LNCAP (cell line): ENCODE measurements around the gene KLF11.

ENCODE experiments used
- TF ChIP-seq, protein P1 (sequence below): fragments of 450-650 bp; IDR thresholded peaks from 2 replicates; pipeline ENCODE4 v1.5.1; 2017; ENCODE audit warnings: mild to moderate bottlenecking

The KLF11 gene

DNA sequence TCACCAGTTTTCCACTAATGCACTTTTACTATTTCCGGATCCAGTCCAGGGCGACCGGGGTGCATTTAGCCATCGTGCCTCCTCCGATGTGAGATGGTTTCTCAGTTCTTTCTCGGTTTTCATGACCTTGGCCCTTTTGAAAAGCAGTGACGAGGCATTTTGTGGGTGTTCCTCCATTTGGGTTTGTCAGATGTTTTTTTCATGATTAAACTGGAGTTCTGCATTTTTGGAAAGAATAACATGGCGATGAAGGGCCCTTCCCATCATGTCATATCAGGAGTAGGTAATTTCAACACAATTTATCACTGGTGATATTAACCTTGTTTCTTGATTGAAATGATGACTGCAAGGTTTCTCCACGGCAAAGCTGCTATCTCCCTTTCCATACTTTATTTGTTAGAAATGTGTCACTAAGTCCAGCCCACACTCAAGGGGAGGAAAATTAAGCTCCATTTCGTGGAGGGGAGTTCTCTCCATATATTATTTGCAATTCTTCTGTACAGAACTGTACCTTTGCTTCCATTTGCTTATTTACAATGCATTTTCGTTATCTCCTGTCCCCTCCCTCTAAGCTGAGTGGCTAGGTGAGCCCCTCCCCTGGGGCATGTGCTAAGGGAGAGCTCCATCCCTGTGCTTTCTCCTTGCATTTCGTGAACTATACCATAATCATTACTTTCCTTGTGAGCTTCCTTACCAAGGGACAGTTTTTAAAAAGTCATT, 8.9 kb upstream of the KLF11 start:
- TF ChIP-seq, protein P1, sequence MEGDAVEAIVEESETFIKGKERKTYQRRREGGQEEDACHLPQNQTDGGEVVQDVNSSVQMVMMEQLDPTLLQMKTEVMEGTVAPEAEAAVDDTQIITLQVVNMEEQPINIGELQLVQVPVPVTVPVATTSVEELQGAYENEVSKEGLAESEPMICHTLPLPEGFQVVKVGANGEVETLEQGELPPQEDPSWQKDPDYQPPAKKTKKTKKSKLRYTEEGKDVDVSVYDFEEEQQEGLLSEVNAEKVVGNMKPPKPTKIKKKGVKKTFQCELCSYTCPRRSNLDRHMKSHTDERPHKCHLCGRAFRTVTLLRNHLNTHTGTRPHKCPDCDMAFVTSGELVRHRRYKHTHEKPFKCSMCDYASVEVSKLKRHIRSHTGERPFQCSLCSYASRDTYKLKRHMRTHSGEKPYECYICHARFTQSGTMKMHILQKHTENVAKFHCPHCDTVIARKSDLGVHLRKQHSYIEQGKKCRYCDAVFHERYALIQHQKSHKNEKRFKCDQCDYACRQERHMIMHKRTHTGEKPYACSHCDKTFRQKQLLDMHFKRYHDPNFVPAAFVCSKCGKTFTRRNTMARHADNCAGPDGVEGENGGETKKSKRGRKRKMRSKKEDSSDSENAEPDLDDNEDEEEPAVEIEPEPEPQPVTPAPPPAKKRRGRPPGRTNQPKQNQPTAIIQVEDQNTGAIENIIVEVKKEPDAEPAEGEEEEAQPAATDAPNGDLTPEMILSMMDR, result no peak

DNA sequence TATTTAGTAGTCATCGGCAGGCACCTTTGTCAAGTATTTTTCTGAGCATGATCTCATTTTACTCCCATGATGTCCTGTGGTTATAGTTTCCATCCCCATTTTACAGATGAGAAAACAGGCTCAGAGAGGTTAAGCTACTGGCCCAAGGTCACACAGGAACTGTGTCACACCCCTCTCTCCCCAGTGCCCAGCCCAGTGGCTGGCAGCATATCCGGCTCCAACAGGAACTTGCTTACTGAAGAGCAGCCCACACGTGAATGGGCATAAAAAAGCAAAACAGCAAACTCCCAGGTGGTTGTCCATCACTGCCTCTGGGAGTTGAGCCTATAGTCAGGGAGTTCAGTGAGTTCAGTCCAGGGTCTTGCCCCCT, 8.3 kb upstream of the KLF11 start:
- TF ChIP-seq, protein P1, result no peak

DNA sequence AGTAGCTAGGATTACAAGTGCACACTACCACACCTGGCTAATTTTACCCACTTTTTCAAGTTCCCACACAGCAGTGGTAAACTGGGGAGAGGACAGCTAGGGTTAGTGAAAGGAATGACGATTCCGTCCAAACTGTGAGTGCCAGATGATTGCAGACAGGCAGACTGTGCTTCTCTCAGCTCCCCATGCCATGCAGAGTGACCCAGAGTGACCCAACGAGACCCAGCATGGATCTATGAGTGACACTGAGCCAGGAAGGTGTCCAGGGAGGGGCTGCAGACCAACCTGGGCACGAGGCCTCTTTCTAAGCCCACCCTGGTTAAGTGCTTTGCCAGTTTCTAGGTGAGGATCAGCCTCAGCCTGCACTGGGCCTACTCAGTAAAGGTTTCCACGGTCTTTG, 7.7 kb upstream of the KLF11 start:
- TF ChIP-seq, protein P1, result no peak

DNA sequence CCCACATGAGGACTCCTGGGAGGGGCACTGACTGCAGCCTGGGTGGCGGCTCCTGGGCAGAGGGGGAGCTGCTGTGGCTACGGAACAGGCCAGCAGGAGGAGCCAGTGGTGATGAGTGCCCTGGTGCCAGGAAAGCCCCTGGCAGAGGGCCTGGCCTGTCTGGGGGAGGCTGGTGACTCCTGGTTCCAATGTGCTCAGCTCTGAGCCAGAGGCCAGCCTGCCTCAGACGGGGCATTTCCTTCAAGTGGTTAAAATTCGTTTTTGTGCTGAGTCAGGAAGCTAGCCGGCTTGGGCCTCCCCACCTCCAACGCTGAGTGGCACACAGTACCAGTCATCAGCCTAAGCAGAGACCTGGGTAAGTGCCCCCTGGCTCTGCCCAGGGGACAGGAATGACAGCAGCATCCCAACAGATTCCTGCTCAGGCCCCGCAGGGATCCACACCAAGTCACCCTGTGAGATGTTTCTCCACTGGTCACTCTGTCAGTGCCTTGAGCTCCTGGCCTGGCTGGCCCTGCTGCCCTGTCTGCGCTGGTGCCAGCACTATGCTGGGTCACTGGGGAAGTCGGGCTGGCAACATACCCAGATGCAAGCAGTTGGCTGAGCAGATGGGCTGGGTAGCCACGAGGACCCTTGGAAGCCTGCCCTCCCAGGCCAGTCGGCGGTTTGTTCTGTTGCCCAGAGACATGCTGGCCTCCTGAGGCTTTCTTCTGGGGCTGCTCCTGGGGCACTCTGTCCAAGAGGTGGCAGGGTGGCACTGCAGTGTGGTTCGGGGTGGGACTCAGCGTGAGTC, 7.1 kb upstream of the KLF11 start:
- TF ChIP-seq, protein P1, result peak; percentile 41; the same call in 1 of the 2 replicates

DNA sequence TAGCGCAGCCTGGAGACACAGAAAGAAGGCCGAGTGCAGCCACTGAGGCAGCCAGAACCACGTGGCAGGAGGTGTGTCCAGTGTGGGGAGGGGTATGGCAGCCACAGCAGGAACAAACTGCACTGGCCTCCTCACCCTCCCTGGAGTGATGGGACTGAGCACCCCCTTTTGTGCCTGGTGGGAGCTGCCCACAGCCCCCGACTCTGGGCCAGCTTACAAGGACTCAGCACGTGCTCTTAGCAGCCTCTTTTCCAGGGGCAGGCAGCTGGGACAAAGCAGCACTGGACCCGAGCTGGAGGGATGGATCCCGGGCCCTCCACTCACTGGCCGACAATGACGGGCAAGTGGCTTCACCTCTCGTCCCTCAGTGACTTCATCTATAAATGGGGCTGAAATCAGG, 5.2 kb upstream of the KLF11 start:
- TF ChIP-seq, protein P1, result no peak

DNA sequence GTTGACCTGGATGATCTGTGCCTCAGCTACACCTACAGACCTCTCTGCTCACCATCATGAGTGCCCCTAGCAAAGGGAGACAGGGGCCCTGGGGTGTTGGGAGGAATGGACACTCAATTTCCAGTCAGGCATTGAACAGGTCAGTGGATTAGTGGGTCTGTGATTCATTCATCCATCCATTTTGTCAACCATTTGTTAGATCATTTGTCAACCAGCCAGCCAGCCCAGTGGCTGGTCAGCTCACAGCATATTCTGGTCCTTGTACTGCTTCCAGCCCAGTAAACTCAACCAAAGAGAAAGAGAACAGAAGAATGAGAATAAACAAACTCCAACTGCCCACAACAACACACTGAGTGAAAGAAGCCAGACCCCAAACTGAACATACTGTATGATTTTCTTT, 4.6 kb upstream of the KLF11 start:
- TF ChIP-seq, protein P1, result no peak

DNA sequence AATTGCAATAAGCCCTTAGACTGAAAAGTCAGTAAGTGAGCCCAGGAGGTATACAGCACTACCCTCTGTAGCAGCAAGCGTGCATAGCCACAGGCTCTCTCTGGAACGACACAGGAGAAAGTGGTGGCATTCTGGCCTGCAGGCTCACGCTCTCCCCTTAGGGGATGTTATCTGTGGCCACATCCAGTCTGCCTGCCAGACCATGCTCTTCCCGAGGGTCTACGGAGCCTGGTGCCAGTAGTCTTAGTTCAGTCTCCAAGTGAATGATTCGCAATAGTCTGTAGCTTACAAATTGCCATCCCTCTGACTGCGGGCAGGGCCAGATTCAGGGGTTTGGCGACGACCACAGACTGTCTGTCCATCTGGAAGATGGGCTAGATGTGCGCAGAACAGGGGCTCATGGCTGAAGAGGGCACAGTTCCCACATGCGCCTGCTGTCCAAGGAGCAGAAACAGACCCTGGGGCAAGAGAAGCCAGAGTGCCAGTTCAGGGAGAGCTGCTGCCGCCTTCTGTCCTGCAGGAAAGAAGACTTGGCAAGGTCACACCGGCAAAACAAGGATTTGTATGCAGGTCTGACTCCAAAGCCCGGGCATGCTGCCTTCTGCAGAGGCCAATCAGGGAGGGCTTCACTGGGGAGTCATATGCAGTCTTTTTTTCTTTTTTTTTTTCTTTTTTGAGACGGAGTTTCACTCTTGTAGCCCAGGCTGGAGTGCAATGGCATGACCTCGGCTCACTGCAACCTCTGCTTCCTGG, 3.5 kb upstream of the KLF11 start:
- TF ChIP-seq, protein P1, result peak; percentile 39
